Measurements from ENCODE around the gene CLDN14. TPM values are rescaled to one million over a fixed set of nuclear protein-coding genes. Genes with fewer than 3 reads are reported as not detected.
A peak's percentile ranks its signal among the peaks of the same experiment; 100 is the strongest.

The CLDN14 gene, protein sequence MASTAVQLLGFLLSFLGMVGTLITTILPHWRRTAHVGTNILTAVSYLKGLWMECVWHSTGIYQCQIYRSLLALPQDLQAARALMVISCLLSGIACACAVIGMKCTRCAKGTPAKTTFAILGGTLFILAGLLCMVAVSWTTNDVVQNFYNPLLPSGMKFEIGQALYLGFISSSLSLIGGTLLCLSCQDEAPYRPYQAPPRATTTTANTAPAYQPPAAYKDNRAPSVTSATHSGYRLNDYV
- not detected in 2 replicates for total RNA-seq (2014; rRNA removed; shearing (Covaris generic))

DNA sequence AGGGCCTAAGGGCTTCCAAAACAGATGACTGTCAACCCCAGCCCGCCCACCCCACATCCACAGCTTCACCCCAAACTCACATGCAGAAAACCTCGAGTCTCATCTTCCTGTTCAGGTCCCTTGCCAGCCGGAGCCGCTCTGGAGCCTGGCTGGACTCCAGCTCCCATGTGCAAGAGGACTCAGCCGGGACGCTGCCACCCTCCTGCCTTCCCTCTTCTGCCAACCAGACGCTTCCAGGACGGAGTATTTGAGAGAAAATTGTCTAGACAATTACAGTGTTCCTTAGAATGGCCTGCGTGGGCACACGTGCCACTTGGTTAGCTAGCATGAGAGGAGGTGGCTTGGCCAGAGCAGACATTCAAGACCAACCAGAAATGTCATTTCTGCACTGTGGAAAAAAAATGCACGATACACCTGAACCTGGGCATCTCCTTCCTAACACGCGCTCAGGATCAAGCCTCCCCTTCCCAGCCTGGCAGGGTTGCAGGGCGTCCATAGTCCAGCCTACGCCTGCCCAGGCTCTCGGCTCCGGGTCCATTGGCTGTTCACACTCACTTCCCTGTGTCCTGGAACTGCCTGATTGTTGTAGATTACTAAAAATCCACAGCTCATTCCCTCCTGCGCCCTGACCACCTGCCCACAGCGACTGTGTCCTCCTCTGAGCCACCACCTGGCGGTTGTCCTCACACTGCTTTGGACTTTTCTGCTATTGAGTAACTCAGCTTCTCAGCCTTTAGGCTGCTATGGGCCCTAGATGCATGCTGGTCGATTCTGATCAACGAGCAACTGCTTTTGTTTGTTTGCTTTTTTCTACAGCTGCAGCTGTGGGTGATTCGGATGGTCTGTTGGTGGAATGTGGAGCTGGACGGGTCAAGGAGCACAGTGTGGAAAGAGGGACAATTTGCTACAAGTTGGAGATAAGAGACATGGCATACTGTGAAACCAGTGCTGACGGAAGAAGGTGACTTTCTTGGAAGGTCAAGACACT is at the start of gene CLDN14:
Gene CLDN14 (minus strand): TSS at position 708 of the 988 bp plus-strand sequence. CDS start 18,427 bp downstream, outside the sequence.
- no peak for DNase-seq (ENCODE audit: low read depth)

DNA sequence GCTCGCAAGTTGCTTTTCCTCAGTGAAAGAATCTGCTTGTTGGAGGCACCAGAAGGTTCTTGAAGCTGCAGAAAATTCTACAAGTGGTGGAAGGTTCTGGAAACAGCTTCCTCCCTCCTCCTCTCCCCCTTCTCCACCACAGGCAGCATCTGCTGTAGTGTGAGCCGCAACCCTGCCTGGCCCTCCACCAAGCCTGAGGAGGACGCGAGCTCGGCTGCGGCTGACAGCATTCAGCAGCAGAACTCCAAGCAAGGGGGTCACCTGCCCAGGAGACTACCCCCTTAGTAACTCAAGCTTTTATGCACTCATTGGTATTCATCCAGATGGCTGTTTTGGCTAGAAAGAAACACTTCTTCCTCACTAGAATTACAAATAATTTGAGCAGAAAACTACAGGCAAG is 48.8 kb upstream of the CLDN14 start:
- no peak for DNase-seq (ENCODE audit: low read depth)

DNA sequence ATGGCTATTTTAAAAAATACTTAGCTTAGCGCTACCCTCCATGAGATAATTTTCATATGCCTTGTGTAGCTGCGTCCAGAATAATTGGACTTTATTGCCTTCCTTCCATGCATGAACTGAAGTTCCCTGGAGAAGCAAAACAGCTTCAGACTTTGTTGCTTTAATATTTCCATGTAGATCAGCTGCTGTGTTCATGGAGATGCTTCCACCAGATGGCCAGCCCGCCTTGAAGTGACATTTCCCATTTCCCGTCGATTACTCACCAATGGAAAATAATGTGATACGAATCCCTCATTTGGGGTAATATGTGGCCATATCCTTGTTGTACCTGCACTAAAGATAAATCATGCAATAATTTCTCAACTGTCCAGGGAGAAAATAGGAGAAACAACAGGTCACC is 47.4 kb upstream of the CLDN14 start:
- no peak for DNase-seq (ENCODE audit: low read depth)

DNA sequence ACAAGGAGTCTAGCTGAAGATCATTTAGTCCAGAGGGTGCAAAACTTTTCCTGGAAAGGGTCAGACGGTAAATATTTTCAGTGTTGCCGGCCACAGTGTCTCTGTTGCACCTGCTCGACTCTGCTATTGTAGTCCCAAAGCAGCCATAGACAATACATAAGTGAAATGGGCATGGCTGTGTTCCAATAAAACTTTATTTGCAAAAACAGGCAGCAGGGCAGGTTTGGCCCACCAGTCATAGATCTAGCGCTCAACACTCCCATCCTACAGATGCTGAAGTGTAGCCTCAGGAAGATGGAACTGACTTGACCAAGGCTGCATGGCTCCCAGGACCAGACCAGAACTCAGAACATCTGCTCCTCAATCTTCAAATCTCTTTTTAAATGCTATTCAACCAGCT is 46.2 kb upstream of the CLDN14 start:
- no peak for DNase-seq (ENCODE audit: low read depth)

DNA sequence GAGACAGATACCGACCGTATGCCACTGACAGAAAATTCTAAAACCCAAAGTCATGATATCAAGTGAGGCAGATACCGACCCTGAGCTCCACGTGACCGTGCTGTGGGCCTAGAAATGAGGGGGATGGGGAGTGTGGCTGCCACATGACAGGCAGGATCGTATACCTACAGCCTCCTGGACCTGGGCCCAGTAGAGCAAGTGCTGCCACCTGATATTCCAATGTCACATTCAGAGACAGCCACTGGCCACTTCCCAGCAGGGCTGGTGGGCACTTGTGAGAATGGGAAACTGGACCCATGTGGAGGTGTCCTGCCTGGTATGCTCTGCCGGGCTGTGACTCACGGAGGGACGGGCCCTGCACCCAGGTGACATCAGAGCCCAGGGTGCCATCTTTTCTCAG is 44.6 kb upstream of the CLDN14 start:
- DNase-seq (ENCODE audit: low read depth) = no peak

DNA sequence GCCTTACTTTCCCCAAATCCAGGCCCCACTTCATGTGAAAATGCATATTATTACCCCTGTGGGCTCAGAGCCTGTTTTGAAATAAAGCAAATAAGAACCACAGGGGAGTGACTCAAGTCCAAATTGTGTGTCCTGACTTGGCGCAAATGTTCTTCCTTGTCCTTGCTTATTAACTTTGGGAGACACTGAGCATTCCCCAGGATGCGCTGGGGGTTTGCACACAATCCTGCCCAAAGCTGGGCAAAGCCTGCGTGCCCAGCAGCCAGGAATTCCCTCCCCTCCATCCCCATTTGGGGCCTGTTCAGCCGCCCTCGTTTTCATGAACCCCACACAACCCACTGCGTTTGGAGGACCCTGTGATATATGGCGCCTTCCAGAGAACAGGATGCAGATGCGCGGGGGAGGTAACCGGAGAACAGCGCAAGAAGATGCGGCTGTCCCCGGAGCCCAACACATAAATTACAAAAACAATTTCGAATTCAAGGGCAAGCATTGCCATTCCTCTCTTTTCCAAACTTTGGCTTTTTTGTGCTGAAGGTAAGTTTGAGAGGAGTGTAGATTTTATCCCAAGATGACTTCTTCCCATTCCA is 42.4 kb upstream of the CLDN14 start:
- DNase-seq (ENCODE audit: low read depth) = no peak

DNA sequence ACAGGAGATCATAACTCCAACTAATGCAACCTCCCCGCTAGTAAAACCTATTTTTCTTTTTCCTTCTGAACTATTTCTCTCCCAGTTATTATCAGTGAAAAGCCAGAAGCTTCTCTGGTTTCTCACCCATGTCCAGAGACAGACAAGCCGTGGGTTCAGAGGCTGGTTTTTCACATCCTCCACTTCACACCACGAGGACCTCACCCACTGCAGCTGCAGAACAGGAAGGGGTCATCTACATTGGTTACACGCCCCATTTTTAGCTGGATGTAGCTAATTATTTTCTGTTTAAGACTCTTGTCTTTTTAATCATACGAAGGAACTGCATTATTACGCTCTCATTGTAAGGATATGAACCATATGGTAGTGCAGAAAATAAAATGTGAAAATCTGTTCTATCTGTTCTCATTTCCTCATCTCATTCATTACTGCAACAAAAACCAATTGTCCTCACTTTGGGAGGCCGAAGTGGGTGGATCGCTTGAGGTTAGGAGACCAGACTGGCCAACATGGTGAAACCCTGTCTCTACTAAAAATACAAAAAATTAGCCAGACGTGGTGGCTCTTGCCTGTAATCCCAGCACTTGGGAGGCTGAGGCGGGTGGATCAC is 39.1 kb upstream of the CLDN14 start:
- DNase-seq (ENCODE audit: low read depth) = no peak

DNA sequence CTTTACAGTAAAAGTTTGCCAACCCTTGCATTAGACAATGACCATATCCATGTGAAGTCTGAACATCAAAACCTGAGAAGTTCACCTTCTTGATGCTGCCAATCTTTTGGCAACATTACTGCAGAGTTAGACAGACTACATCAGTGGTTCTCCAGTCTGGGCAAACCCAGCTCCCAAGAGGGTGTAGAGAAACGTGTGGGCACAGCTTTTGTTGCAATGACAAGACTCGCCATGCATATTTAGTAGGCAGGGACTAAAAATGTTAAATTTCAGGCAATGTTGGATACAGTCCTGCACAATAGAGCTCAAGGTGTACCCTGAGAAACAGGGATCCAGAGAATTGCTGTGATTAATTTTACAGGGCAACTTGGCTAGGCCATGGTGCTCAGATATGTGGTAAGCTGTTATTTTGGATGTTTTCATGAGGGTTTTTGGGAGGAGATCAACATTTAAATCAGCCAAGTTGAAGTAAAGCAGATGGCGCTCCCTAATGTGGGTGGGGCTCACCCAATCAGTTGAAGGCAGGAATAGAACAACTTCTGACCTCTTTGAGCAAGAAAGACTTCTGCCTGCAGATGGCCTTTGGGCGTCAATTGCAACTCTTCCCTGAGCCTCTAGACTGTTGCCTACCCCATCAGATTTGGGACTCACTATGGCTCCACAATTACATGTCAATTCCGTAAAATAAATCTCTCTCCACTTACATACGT is 37.6 kb upstream of the CLDN14 start:
- no peak for DNase-seq (ENCODE audit: low read depth)

DNA sequence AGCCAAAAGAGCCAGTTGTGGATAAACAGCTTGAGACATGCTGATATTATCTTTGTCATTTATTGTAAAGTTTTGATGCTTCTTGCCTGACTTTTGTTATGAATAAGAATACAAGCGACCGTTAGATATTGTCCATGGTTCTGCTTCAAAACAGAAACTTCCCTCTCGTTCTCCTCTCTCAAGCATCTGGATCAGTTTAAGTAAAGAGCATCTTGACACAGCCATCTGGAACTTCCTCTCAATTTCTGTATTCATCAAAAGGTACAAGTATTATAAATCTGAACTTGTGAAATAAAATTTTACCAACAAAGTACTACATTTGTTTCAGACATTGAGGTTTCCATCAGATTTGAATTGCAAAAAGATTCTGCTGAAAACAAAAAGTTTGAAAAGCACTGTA is 36.4 kb upstream of the CLDN14 start:
- no peak for DNase-seq (ENCODE audit: low read depth)

DNA sequence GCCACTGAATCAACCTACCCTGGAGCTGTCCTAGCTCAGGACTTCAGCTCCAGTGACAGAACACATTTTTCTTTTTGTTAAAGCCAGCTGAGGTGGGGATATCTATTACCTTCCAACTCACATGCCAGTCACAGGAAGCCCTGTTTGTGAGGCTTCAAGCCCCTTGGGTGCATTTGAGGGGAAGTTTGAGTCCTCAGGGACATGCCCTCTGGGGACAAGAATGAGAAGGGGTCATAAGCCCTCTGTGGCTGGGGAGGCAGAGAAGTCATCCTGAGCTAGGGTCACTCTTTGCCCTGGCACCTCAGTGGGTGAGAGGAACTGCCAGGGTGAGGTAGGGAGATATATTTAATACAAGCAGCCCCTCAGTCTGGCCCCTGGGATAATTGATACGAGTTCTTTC is 33.5 kb upstream of the CLDN14 start:
- no peak for DNase-seq (ENCODE audit: low read depth)

DNA sequence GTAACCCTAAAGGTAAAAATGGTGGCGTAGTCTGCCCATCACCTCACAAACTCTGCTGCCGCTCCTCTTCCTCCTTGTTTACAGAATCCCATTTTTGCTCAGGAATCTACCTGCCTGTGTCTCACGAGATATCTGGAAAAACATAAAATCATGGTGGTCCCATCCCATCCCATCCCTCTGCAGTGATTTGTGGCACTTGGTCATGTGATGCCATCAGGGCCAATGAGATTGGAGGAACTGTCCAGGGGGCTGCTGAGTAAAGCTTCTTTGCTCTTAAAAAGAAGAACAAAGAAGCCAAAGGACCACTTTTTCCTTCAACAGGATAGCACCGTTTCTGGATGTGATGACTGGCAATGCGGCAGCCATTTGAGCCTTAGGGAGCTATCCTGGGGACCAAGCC is 33.0 kb upstream of the CLDN14 start:
- no peak for DNase-seq (ENCODE audit: low read depth)

DNA sequence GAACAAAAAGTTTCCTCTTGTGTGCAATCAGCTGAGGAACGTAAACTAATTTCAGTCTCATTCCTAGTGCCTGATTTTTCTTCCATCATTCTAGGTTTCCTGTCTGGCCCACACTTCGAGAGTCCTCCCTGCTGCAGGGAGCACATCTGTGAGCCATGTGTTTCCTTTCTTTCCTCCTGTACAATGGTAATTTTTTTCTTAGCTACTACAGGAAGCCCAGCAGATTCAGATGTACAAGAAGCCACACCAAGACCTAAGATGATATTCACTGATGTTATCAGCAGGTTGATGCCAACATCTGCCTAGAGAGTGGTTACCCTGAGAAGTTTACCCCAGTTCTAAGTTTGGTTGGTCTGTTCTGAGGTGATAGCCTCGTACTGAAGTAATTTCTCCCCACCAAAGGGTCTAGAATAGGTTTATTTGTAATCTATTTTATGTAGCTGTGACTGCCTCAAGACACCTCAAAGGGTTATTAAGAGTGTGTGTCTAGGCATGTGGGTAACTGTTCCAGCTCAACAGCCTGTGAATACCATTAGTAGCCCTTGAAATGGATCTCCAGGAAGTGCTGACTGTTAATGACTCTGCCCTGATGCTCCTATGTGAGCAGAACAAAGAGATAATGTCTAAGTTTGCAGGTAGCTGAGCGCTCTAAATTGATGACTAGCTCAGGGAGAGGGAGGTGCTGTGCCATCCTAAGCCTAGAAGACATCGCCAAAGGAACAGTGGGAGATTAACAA is 31.7 kb upstream of the CLDN14 start:
- DNase-seq (ENCODE audit: low read depth) = peak; percentile 69

DNA sequence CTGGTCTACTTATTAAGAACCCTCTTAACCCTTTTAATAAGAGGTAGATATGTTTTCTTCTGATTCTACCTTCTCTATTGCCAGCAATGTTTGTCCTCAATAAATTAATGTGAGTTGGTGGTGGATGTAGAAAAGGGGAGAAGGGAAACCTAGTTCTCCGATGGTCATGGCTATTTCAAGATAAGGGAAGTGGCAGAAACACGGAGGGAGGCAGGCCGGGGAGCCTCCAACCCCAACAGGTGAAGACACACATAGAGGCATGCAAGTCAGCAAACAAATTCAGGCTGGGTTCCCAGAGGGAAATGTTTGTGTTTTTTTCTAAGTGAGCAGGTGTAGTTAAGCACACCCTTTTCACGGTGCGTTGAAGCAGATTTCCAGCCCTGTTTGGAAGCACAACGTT is 31.0 kb upstream of the CLDN14 start:
- DNase-seq (ENCODE audit: low read depth) = no peak

DNA sequence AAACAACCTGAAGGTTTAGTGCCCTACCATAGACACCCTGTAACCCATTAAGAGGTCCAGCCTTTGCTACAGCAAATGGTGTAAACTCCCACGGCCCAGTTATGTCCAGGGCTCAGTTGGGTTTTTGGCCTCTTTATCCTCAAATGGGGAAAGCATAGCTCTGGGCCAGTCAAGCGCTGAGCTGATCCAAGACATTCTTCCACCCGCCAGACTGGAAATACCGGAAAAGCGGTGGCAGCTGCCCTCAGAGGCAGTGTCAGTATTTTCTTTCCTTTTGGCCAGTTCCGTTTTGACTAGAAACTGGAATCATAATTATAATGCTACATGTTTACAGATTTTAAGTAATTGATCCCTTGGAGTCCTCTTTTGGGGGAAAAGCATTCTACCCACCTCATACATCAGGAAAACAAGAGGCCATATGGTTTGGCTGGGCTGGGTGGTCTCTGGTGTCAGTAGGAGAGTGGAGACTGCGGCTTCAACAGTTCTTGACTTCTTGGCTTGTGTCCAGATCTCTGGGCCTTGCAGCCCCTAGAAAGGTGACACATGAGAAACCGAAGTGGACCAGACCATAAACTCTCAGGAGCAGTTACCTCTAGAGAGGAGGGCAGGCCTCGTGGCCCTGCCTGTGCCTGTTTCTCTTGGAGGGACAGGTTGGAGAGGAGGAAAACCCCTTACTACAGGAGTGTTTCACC is 30.2 kb upstream of the CLDN14 start:
- DNase-seq (ENCODE audit: low read depth) = no peak

DNA sequence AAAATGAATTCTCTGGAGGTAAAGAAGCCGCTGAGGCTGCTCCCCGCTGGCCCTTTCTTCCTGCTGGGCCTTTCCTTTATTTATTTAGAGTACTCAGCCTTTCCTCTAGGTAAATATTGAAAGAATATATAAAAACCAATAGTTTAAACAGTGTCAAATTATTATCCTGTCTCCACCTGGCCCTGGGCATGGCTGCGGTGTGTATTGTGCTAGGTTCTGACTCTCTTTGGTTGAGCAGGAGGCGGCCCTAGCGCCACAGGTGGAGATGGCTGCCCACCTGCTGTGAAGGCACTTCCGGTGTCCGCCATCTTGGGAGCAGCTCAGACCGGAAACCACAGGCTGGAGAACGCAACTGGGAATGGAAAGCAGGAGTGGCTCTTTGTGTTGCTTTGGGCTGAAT is 29.0 kb upstream of the CLDN14 start:
- no peak for DNase-seq (ENCODE audit: low read depth)

DNA sequence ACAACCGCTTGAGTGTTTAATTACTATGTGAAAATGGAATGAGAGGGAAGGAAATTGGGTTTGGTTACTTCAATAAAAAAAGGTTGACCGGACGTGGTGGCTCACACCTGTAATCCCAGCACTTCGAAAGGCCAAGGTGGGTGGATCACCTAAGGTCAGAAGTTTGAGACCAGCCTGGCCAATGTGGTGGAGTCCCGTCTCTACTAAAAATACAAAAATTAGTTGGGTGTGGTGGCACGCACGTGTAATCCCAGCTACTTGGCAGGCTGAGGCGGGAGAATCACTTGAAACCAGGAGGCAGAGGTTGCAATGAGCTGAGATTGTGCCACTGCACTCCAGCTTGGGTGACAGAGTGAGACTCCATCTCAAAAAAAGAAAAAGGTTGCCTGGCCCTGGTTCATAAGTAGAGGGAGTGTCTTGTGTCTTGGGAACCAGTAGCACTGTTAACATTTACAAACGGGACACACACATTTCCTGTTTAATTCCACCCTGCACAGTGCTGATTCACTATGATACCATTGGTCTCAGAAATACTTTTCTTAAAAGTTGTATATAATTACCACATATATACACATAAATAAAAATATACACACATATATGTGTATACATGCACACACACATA is 27.6 kb upstream of the CLDN14 start:
- no peak for DNase-seq (ENCODE audit: low read depth)

DNA sequence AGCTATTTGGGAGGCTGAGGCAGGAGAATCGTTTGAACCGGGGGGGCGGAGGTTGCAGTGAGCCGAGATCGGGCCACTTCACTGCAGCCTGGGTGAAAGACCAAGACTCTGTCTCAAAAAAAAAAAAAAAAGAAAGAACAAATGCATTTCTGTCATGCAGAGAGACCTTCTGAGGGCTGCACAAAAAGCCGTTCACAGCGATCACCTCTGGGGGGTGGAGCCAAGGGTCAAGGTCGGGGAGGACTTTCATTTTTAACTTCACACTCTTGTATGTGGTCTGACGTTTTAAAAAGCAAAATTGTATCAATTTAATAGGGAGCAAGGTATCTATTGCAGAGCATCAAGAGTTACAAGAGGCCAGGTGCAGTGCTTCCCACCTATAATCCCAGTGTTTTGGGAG is 26.6 kb upstream of the CLDN14 start:
- DNase-seq (ENCODE audit: low read depth) = no peak

DNA sequence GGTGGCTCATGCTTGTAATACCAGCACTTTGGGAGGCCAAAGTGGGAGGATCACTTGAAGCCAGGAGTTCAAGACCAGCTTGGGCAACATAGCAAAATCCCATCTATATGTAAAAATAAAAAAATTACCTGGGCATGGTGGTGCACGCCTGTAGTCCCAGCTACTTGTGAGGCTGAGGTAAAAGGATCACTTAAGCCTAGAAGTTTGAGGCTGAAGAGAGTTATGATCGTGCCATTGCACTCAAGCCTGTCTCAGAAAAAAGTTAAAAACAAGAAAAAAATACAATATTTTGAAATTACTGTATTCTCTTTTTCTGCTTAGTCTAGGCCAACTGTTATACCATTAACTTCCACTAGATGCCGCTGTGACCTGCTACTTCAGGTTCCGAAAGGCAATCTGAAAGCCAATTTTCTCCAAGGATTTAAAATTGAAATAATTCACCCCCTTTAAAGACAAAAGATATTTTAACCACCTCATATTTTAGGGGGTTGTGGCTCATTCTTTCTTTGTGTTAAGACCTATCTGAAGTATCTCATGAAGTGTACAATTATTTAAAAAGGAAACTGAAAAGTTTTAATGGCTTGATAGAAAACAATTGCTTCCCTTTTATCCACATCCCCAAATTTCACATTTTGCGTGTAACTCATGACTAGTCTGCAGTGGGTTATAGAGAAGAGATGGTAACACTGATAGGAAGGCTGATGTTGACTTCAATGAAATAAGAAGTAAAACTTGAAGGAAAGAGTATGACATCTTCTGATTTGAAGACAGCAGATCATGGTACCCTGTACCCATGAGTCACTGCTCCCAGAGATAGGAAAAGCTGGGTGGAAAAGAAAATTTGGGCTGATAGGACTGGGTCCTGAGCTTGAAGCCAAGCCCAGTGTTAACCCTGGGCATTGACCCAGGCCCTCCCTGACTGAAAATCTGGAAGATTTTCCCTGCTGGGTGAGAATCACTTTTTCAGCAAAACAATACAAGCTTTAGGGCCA is 24.4 kb upstream of the CLDN14 start:
- DNase-seq (ENCODE audit: low read depth) = peak; percentile 36

DNA sequence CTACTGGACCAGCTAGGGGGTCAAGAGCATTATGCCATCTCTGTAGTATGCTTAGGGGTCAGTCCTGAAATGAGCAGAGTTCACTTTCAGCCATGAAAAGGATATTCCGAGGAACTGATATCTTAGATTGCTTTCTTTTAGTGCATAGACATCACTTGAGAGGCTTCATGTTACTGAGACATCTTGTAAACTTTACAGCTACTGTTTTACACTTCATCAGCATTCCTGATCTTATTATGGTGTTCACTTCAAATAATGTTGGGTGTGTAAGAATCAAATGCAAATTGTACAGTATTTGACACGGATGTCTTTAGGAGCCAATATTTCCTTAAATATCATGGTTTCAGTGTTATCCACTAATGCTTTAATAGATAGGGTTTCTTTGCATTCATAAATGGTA is 22.4 kb upstream of the CLDN14 start:
- DNase-seq (ENCODE audit: low read depth) = no peak
